Left lung (tissue), 10 donors: Measurements from ENCODE around the gene CACNA1A. TPM values are rescaled to one million over a fixed set of nuclear protein-coding genes. Genes with fewer than 3 reads are reported as not detected.

Experiments
- ATAC-seq: fragments of 200-7000 bp; cut with Tn5 transposase; one replicate; pipeline ENCODE4 v1.9.1; 2020; ENCODE audit warnings: moderate library complexity
- DNase-seq, 4 donors: peaks; one replicate each; pipeline ENCODE4 v3.0.0-alpha.2; 2013 to 2020
- H3K27ac ChIP-seq, 2 donors: fragments of 200-600 bp; sonication (generic) in 1 of 2; one replicate each; pipeline versions ENCODE4 v1.5.0 to v1.8.0; 2020 to 2021
- H3K27me3 ChIP-seq, 2 donors: fragments of 200-600 bp; sonication (generic) in 1 of 2; one replicate each; pipeline versions ENCODE4 v1.5.0 to v1.8.0; 2020 to 2021
- H3K36me3 ChIP-seq, 2 donors: fragments of 200-600 bp; sonication (generic) in 1 of 2; one replicate each; pipeline versions ENCODE4 v1.5.0 to v1.8.0; 2020 to 2021
- H3K4me1 ChIP-seq, 2 donors: fragments of 200-600 bp; one replicate each; pipeline ENCODE4 v1.8.0; 2021
- H3K4me3 ChIP-seq, 2 donors: fragments of 200-600 bp; sonication (generic) in 1 of 2; one replicate each; pipeline versions ENCODE4 v1.5.0 to v1.8.0; 2020 to 2021; ENCODE audit warnings: mild to moderate bottlenecking in 1 of 2
- H3K9me3 ChIP-seq, 2 donors: fragments of 200-600 bp; sonication (generic) in 1 of 2; one replicate each; pipeline versions ENCODE4 v1.5.0 to v1.8.0; 2020 to 2021
- intact Hi-C, 2 donors: fragments of 100-400 bp; cut with DNase I; formaldehyde crosslinking; loops; one replicate each; pipeline versions ENCODE4 v1.11.2 to v1.14.2; 2022
- polyA plus RNA-seq, 6 donors: library from polyadenylated mRNA; unstranded; fragments of 120-200 nt; gene quantifications; one replicate each; pipeline ENCODE4 v1.2.1, GENCODE V29; 2013; ENCODE audit not compliant: insufficient read length in 6 of 6
- total RNA-seq, 2 donors: library from RNA; stranded (reverse); fragmentation: NEBNext Ultra II Directional; extraction: Animal tissue kit (Norgen Biotek cat#: 25700); gene quantifications; one replicate each; pipeline ENCODE4 v1.2.1, GENCODE V29; 2021
- TF ChIP-seq, protein P1 (sequence below), 2 donors: fragments of 200-600 bp; sonication (generic) in 1 of 2; IDR thresholded peaks; one replicate each; pipeline versions ENCODE4 v1.5.0 to v1.8.0; 2021; ENCODE audit warnings: antibody characterized with exemption in 2 of 2
- donor health status: DM: no; HTN: yes; CAD: no.
- donor health status: DM: no; HTN: no; CAD: no.

CACNA1A gene
- total and polyA plus RNA-seq, 8 donors = 0.20 to 5.4 (median 3.9) TPM

- no peaks in the 10 kb centered on the region for H3K9me3 ChIP-seq
- ATAC-seq = no peak
These were observed 290.5 kb downstream of the CACNA1A start for GRCh38 chr19:13215572-13216380.

GRCh38 chr19:13214036-13214730 is 292.1 kb downstream of the CACNA1A start:
- DNase-seq = no peak
- intact Hi-C loops = no loop called here
- no peak overlapping the region for H3K4me3 ChIP-seq
- H3K27me3 ChIP-seq = no peaks in the 10 kb centered on the region
- TF ChIP-seq, protein P1, sequence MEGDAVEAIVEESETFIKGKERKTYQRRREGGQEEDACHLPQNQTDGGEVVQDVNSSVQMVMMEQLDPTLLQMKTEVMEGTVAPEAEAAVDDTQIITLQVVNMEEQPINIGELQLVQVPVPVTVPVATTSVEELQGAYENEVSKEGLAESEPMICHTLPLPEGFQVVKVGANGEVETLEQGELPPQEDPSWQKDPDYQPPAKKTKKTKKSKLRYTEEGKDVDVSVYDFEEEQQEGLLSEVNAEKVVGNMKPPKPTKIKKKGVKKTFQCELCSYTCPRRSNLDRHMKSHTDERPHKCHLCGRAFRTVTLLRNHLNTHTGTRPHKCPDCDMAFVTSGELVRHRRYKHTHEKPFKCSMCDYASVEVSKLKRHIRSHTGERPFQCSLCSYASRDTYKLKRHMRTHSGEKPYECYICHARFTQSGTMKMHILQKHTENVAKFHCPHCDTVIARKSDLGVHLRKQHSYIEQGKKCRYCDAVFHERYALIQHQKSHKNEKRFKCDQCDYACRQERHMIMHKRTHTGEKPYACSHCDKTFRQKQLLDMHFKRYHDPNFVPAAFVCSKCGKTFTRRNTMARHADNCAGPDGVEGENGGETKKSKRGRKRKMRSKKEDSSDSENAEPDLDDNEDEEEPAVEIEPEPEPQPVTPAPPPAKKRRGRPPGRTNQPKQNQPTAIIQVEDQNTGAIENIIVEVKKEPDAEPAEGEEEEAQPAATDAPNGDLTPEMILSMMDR (IDR thresholded peaks at IDR 0.05) = no peak
- H3K36me3 ChIP-seq = no peaks in the 10 kb centered on the region
- H3K27ac ChIP-seq = no peak overlapping the region
- H3K9me3 ChIP-seq = no peaks in the 10 kb centered on the region
- ATAC-seq = no peak
- peaks cover 0 to 6% of the 10 kb centered on the region in 2 donors for H3K4me1 ChIP-seq

More at GRCh38 chr19:13215572-13216380, 290.5 kb downstream of the CACNA1A start:
- Histone ChIP-seq H3K4me1 (no peaks in the 10 kb centered on the region), H3K4me3 (no peak overlapping the region), H3K36me3 (no peaks in the 10 kb centered on the region), H3K27ac (peak overlapping the region in 1 of 2 donors; percentile 18), H3K27me3 (no peaks in the 10 kb centered on the region)
- DNase-seq = no peak
- intact Hi-C loops = no loop called here
- TF ChIP-seq, protein P1 (IDR thresholded peaks at IDR 0.05) = no peak

GRCh38 chr19:13212759-13213330 is 293.4 kb downstream of the CACNA1A start:
- DNase-seq (peak in 2 of 4 donors; percentile 59 to 94), ATAC-seq (peak; percentile 35)
- H3K4me3 ChIP-seq = no peak overlapping the region
- intact Hi-C loops = no loop called here
- no peaks in the 10 kb centered on the region for H3K27me3 ChIP-seq
- H3K9me3 ChIP-seq = no peaks in the 10 kb centered on the region
- peaks cover 0 to 16% of the 10 kb centered on the region in 2 donors for H3K4me1 ChIP-seq
- H3K27ac ChIP-seq = no peak overlapping the region
- TF ChIP-seq, protein P1 (IDR thresholded peaks at IDR 0.05) = peak in 1 of 2 donors; percentile 75
- H3K36me3 ChIP-seq = no peaks in the 10 kb centered on the region

DNA sequence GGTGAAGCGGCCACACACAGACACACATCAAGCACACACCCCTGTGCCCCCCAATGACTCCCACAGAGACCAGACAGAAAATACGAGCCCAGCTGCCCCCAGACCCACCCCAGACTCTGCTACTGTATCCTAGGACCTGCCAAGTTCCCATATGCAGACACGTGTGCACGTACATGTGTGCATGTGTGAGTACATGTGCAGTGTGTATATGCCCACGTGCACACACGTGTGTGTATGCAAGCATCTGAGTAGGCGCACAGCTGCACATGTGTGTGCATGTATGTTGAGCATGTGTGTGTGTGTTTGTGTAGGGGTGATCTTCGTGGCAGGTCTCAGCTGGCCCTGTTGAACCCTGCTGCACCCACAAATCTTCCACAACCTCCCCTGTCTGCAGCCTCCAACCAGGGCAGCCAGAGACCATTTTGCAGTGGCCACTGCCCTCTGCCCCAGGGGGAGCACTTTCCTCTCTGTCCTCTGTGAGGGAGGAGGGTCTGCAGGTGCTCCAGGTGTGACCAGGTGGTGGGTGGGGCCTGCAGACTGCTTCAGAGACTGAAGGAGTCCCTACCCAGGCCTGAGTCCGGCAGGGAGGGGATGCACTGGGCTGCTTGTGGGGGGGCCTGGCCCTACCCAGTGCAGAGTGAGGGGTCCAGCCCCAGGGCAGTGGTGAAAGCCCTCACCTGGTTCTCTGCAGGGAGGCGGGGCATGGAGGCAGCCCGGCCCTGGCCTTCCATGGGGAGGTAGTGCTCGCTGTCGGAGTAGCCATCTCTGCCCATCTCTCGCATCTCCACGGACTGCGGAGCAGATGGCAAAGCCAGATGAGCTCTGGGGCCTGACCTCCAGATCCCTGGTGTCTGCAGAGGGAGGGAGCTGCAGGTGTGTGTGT is 294.6 kb downstream of the CACNA1A start:
- TF ChIP-seq, protein P1 (IDR thresholded peaks at IDR 0.05) = no peak
- Histone ChIP-seq H3K4me1 (peaks cover 0 to 22% of the 10 kb centered on the region in 2 donors), H3K9me3 (no peaks in the 10 kb centered on the region), H3K4me3 (no peak overlapping the region), H3K27me3 (no peaks in the 10 kb centered on the region), H3K27ac (no peak overlapping the region), H3K36me3 (no peaks in the 10 kb centered on the region)
- ATAC-seq (no peak), DNase-seq (no peak)
- intact Hi-C loops = no loop called here
